ENCODE results near the gene TMEM203.
A peak's percentile ranks its signal among the peaks of the same experiment; 100 is the strongest.

TMEM203 gene

DNA sequence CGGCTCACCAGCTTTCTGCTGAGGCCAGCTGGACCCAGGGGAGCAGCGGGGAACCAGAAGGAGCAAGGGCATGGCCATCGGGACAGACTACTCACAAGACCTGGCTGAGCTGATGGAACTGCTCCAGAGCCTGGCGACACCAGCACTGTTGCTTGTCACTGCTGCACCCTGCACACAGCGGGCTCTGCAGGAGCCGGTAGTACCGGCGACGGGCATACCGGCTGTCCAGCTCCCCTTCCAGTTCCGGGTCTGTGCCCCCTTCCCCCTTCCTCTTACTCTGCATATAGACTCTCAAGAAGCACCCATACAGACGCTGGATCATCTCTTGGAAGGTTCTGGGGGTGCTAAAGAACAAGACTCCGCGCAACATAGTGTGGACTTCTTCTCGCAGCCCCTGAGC lies 18.1 kb downstream of the TMEM203 start:
- Mint-ChIP-seq H3K4me3 (peak overlapping the region; percentile 95), H3K4me1 (peaks cover 32% of the 10 kb centered on the region), H3K27me3 (no peaks in the 10 kb centered on the region), H3K27ac (peak overlapping the region; percentile 91), H3K9me3 (no peaks in the 10 kb centered on the region), H3K36me3 (no peaks in the 10 kb centered on the region)

DNA sequence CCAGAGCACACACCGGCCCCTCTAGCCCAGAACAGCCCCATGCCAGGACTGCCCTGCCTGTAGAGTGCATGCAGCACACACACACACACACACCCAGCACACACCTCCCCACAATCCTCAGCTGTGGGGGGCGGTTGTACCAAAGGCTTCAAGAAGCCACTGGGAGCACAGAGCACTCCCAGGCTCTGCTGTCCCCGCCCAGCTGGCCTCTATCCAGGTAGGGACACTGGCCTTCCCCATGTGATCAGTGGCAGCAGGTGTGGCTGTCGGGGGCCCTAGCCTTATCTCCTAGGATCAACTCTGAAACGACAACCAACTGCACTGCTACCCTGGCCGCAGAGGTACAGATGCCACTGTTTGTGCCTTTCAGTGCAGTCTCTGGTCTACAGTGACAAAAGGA lies 19.1 kb downstream of the TMEM203 start:
- no peaks in the 10 kb centered on the region for H3K36me3 Mint-ChIP-seq
- no peaks in the 10 kb centered on the region for H3K27me3 Mint-ChIP-seq
- peak overlapping the region; percentile 95 for H3K4me3 Mint-ChIP-seq
- no peaks in the 10 kb centered on the region for H3K9me3 Mint-ChIP-seq
- H3K4me1 Mint-ChIP-seq: peaks cover 32% of the 10 kb centered on the region
- H3K27ac Mint-ChIP-seq: no peak overlapping the region

DNA sequence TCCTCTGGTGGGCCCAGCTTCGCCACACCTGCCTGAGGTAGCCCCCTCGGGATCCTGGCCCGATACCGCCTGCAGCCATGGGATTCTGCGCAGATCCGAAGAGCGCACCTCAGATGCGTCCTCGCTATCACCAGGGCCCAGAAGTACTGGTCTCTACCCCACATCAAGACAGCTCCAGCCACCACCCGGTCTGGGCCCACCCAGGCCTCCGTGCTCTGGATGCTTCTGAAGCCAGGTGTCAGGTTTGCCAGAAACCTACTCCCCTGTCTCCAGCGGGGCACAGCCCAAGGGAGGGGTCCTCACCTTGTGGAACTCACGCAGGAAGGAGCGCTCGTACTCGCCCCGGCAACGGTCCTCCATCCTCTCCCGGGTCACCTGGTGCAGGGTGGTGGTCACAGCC lies 19.5 kb downstream of the TMEM203 start:
- H3K36me3 Mint-ChIP-seq: no peaks in the 10 kb centered on the region
- H3K27ac Mint-ChIP-seq: no peak overlapping the region
- H3K9me3 Mint-ChIP-seq: no peaks in the 10 kb centered on the region
- no peaks in the 10 kb centered on the region for H3K27me3 Mint-ChIP-seq
- peak overlapping the region; percentile 95 for H3K4me3 Mint-ChIP-seq
- H3K4me1 Mint-ChIP-seq: peaks cover 32% of the 10 kb centered on the region

DNA sequence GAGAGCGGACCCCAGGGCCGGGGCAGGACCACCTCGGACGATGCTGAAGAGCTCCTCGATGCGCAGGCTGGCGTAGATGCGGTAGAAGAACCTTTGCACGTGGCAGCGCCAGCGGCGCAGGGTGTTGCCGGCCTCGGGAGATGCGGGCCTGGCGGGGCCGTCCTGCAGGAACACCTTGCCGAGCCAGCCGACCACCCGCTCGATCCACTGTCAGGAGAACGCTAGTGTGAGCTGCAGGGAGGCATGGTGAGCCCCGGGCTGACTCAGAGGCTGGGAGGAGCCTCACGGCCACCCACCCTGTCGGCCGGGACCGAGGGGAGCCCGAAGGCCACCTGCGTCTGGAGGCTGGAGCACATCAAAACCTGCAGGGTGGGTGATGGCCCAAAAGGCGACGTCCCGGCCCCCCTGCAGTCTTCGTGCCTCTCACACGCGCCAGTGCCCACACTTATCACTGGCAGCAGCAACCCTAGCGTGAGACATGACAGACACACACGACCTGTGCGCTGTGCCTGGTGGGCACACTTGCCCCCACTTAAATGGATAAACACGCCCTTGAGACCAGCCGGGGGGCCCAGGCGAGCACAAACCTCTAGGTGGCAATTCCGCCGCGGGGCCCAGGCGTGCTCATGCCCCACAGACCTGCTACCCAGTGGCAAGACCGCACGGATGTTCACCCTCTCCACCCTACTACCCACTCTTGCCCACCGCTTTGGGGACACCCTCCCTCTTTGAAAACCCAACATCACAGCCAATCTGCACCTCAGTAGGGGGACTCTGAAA lies 20.4 kb downstream of the TMEM203 start:
- H3K9me3 Mint-ChIP-seq: no peaks in the 10 kb centered on the region
- H3K27ac Mint-ChIP-seq: no peak overlapping the region
- no peak overlapping the region for H3K4me3 Mint-ChIP-seq
- no peaks in the 10 kb centered on the region for H3K36me3 Mint-ChIP-seq
- peaks cover 32% of the 10 kb centered on the region for H3K4me1 Mint-ChIP-seq
- no peaks in the 10 kb centered on the region for H3K27me3 Mint-ChIP-seq

DNA sequence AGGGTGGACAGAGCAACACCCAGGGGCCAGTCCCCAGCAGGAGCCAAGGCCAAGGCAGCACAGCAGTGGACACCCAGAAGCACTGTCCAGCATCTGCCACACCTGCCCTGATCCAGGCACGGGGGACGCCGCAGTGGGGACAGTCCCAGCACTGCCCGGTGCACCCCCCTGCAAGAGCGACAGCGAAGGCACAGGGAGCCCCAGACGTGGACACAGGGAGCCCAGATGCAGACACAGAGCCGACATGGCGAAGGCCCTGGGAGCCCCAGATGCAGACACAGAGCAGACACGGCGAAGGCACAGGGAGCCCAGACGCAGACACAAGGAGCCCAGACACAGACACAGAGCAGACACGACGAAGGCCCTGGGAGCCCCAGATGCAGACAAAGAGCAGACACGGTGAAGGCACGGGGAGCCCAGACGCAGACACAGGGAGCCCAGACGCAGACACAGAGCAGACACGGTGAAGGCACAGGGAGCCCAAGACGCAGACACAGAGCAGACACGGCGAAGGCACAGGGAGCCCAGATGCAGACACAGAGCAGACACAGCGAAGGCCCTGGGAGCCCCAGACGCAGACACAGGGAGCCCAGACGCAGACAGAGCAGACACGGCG lies 21.4 kb downstream of the TMEM203 start:
- no peak overlapping the region for H3K4me3 Mint-ChIP-seq
- no peaks in the 10 kb centered on the region for H3K9me3 Mint-ChIP-seq
- no peaks in the 10 kb centered on the region for H3K27me3 Mint-ChIP-seq
- H3K27ac Mint-ChIP-seq: no peak overlapping the region
- no peaks in the 10 kb centered on the region for H3K36me3 Mint-ChIP-seq
- H3K4me1 Mint-ChIP-seq: peaks cover 25% of the 10 kb centered on the region

DNA sequence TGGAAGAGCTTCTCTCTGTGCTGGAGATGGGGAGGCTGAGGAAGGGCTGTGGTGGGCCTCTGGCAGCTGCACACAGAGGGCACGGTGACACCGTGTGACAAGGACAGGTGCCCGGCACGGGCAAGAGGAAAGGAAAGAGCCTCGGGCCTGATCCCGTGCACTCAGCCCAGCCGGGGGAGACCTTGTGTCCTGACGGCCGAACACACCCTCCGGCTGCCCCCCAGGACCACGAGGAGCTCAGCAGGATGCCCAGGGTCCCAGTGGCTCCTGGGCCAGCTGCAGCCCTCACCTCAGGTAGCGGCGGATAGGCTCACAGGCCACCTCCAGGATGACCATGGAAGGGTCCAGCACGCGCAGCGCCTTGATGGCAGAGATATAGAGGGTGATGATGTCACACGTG lies 22.6 kb downstream of the TMEM203 start:
- peaks cover 23% of the 10 kb centered on the region for H3K4me1 Mint-ChIP-seq
- H3K36me3 Mint-ChIP-seq: no peaks in the 10 kb centered on the region
- H3K4me3 Mint-ChIP-seq: no peak overlapping the region
- no peaks in the 10 kb centered on the region for H3K9me3 Mint-ChIP-seq
- H3K27ac Mint-ChIP-seq: no peak overlapping the region
- H3K27me3 Mint-ChIP-seq: no peaks in the 10 kb centered on the region

DNA sequence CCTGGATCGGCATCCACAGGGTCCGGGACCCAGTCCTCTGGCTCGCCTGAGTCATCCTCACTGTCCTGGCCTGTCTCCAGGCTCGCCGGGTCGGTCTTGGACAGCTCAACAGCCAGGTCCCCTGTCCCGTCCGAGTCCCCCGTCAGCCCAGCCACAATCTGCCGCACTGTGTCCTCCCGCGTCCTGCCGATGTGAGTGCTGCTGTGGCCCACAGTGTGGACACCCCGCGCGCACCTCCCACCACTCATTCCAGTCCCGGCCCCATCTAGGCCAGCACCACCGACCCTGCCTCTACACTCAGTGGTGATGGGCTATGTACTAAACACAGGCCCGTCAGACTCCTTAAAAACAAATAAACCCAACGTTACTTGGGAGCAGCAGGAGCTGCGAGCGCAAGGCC lies 23.8 kb downstream of the TMEM203 start:
- no peaks in the 10 kb centered on the region for H3K27me3 Mint-ChIP-seq
- peaks cover 13% of the 10 kb centered on the region for H3K4me1 Mint-ChIP-seq
- no peaks in the 10 kb centered on the region for H3K9me3 Mint-ChIP-seq
- H3K27ac Mint-ChIP-seq: no peak overlapping the region
- H3K4me3 Mint-ChIP-seq: no peak overlapping the region
- no peaks in the 10 kb centered on the region for H3K36me3 Mint-ChIP-seq

DNA sequence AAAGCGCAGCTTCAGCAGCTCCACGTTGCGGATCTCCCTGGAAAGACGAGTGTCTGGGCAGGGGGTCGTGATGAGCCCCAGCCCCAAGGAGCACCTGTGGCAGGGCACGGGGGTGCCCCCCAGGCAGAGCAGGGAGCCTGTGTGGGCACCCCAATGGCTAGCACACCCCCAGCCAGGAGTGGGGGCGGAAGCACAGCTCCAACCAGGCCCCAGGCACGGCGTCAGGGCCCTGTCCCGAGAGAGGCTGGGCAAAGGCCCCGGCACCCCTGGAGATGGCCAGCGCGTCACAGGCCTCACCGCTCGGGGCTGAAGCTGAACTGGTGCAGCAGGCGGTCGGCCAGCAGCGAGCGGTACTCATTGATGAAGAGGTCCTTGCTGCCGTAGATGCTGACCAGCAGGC lies 25.0 kb downstream of the TMEM203 start:
- H3K36me3 Mint-ChIP-seq: no peaks in the 10 kb centered on the region

DNA sequence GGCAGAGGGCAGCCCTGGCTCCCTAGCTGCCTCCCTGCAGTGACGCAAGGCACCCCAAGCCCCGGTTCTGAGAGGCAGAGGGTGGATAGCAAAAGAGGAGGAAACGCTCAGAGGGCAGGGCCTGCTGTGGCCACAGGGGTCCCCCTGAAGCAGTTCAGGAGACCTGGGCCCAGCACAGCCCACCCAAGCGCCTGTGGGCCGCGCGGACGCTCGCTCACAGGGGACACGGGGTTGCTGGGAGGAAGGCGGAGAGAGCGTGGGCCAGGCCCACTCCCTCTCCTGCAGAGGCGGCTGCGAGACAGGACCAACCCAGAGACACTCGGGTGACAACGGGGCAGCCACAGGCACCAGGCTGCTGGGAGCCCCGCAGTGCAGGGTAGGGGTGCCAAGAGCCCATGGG lies 25.7 kb downstream of the TMEM203 start:
- Mint-ChIP-seq H3K4me3 (no peak overlapping the region), H3K9me3 (no peaks in the 10 kb centered on the region), H3K36me3 (no peaks in the 10 kb centered on the region), H3K27me3 (no peaks in the 10 kb centered on the region), H3K4me1 (peaks cover 7% of the 10 kb centered on the region), H3K27ac (no peak overlapping the region)

More for the DNA sequence above, 25.0 kb downstream of the TMEM203 start:
- H3K4me1 Mint-ChIP-seq: peaks cover 7% of the 10 kb centered on the region
- no peak overlapping the region for H3K27ac Mint-ChIP-seq
- H3K4me3 Mint-ChIP-seq: no peak overlapping the region
- no peaks in the 10 kb centered on the region for H3K9me3 Mint-ChIP-seq
- no peaks in the 10 kb centered on the region for H3K27me3 Mint-ChIP-seq

DNA sequence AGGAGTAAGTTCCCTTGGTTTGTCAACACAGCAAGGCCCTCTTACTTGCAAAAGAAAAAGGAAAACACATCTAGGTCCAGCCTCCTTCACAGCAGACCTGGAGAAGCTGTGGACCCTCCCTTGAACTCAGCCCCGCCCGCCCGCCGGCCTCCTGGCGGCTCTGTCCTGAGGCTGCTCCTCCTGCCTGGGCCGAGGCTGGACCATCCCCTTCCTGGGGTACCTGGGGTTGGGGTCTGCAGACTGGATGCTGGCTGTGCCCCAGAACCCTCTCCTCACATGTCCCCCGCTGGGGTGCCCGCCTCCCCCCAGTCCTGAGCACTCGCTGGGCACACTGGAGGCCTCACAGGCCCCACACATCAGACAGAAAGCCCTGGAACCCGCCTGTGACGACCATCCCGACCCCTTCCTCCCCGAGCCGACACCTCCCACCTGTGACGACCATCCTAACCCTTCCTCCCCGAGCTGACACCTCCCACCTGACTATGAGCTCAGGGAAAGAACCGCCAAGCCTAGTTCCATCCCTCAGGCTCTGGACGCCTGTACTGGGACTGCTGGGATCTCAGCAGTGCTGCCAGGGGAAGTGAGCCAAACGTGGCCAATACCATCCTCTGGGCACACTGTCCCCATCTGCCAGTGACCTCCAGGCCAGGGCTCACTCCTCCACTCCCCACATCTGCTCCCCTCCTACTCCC lies 26.4 kb downstream of the TMEM203 start:
- Mint-ChIP-seq H3K4me3 (no peak overlapping the region), H3K27ac (no peak overlapping the region), H3K4me1 (peaks cover 2% of the 10 kb centered on the region), H3K36me3 (no peaks in the 10 kb centered on the region), H3K27me3 (no peaks in the 10 kb centered on the region), H3K9me3 (no peaks in the 10 kb centered on the region)

DNA sequence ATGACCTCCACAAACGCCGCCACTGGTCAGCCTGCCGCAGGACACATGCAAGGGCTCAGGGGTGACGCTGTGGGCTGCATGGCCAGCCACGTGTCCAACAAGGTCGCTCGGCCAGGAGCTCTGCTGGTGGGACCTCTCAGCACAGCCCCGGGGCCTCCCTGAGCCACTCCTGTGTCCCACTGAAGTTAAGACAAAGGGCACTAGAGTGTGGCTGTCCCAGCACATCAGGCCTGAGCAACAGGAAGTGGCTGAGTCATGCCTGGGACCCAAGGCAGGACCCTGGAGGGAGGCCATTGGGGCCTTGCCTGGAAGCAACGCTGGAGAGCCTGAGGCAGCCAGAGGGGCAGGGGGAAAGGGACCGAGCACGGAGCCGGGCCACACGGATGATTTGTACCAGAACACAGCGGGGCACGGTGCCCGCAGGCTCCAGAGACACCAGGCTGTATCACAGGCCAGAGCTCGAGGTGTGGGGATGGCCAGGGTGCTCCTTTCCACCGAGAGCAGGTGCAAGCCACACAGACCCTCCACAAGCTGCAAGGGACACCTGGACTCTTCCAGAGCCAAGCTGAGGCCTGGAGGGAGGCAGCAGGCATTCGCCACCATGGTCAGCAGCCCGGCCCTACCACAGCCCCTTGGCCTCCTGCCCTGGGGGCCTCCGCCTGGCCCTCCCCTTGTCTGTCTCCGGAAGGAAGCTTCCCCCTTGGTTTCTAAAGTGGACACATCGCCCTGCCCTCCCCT lies 27.1 kb downstream of the TMEM203 start:
- Mint-ChIP-seq H3K4me1 (no peaks in the 10 kb centered on the region), H3K4me3 (no peak overlapping the region), H3K36me3 (no peaks in the 10 kb centered on the region)

DNA sequence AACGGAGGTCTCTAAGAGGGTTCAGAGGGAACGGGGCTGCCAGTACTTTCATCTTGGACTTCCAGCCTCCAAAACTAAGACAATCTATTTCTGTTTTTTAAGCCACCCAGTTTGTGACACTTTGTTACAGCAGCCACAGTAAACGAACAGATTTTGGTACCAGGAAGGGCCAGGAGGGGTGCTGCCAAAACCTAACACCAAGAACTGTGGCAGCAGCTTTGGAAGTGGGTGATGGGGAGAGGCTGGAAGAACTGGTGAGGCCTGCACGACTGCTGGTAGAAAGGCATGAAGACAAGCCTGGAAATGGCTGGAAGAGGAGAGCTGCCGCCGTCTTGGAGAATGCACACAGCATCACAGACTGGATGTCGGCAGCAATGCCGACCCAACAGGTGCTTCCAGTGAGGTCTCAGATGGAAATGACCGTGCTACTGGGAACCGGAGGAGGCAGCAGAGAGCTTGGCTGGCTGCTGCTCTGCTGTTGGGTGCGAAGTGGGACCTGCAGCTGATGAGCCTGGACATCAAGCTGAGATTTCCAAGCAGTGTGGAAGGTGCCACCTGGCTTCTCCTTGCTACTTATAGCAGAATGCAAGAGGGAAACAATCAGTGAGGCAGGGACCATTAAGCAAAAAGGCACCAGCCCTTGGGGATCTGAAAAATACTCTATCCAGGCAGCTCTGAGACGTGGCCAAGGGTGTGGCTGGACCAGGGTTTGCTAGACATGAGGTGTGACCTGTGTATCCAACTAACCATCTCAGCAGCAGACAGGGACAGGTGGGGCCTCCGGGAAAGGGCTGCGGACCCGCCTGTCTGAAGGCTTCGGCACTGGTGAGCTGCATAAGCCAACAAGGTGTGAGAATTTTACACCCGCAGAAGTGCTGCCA lies 28.9 kb downstream of the TMEM203 start:
- H3K4me3 Mint-ChIP-seq: no peak overlapping the region
- no peak overlapping the region for H3K27ac Mint-ChIP-seq
- no peaks in the 10 kb centered on the region for H3K4me1 Mint-ChIP-seq
- no peaks in the 10 kb centered on the region for H3K27me3 Mint-ChIP-seq
- no peaks in the 10 kb centered on the region for H3K9me3 Mint-ChIP-seq
- no peaks in the 10 kb centered on the region for H3K36me3 Mint-ChIP-seq

More for the DNA sequence above, 27.1 kb downstream of the TMEM203 start:
- no peak overlapping the region for H3K27ac Mint-ChIP-seq
- H3K9me3 Mint-ChIP-seq: no peaks in the 10 kb centered on the region
- H3K27me3 Mint-ChIP-seq: no peaks in the 10 kb centered on the region

DNA sequence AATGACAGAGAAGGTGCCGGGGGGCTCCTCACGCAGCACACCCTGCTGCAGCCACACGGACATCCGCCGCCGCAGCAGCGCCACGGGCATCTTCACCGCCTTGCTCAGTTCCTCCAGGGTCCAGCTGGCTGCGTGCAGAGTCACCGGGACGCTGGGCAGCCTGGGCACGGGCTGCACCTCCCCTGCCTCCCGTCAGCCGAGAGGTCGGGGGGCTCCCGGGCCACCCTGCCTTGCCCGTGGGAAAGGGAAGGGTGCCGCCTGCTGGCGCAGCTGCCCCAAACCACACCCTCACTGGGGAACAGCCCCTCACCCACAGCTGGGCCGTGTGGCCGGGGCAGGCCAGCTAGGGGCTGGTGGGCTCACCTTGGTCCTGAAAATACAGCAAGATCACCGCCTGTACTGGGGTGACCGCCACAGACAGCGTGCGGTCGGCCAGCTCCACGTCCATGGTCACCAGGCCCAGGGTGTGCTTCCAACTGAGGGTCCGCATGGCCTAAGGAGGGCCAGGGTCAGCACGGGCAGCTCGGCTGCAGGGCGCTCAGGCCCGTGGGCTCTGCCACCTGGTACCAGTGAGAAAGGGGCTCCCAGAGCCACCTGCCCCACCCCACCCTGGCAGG lies 30.0 kb downstream of the TMEM203 start:
- Mint-ChIP-seq H3K27me3 (no peaks in the 10 kb centered on the region), H3K36me3 (no peaks in the 10 kb centered on the region), H3K4me1 (no peaks in the 10 kb centered on the region), H3K4me3 (no peak overlapping the region), H3K9me3 (no peaks in the 10 kb centered on the region), H3K27ac (no peak overlapping the region)

DNA sequence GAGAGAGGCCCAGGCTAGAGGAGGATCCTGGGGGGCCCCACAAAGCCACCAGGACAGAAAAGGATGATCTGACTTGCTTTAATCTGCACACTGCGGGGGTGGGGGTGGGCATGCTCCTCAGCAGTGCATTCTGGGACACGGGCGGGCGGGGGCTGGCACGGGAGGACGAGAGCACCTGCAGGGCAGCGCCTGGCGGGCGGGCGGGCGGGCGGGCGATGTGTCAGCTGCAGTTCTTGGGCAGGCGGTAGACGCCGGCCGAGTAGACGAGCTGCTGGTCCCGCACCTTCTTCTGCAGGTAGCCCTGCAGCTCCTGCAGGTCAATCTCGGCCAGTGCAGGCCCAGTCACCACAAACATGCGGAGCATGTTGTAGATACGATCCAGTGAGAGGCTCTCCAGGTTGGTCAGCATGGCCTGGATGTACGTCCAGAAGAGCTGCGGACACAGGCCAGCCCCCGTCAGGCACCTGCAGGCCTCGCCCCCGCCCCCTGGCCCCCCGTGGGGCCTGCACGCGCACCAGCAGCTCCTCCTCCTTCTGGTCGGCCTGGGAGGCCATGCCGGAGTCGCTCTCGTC lies 30.6 kb downstream of the TMEM203 start:
- Mint-ChIP-seq H3K27me3 (no peaks in the 10 kb centered on the region), H3K4me3 (no peak overlapping the region)

More for the DNA sequence above, 30.6 kb downstream of the TMEM203 start:
- Mint-ChIP-seq H3K36me3 (no peaks in the 10 kb centered on the region), H3K4me1 (no peaks in the 10 kb centered on the region), H3K27ac (no peak overlapping the region), H3K9me3 (no peaks in the 10 kb centered on the region)
